Effector memory CD8-positive, alpha-beta T cell (primary cell): ENCODE results near the gene ASCL2.
"Not testable (repeated sequence)": the region's sequence is repeated elsewhere in the genome, so short reads cannot be mapped to it uniquely, and the experiment has no call there.

Experiments used
- ATAC-seq: fragments of 150-1000 bp; cut with Tn5 transposase; replicated peaks from 2 replicates; pipeline ENCODE4 v1.10.0; 2021; ENCODE audit warnings: mild to moderate bottlenecking, moderate library complexity
- DNase-seq, 3 experiments: peaks; one replicate each; pipeline ENCODE4 v3.0.0; 2021
- H3K27ac Mint-ChIP-seq, 2 donors: one replicate each; pipeline ENCODE4 v1.8.0; 2022; ENCODE audit warnings: mild to moderate bottlenecking in 2 of 2, mixed read lengths in 2 of 2, moderate library complexity in 2 of 2
- H3K27me3 Mint-ChIP-seq, 2 donors: one replicate each; pipeline ENCODE4 v1.8.0; 2022; ENCODE audit warnings: mixed read lengths in 2 of 2
- H3K36me3 Mint-ChIP-seq: one replicate; pipeline ENCODE4 v1.8.0; 2022; ENCODE audit warnings: mild to moderate bottlenecking, moderate library complexity, mixed read lengths; ENCODE audit not compliant: insufficient read depth
- H3K4me1 Mint-ChIP-seq, 2 donors: one replicate each; pipeline ENCODE4 v1.8.0; 2022; ENCODE audit warnings: low read depth in 2 of 2, mixed read lengths in 2 of 2
- H3K4me3 Mint-ChIP-seq, 2 donors: one replicate each; pipeline ENCODE4 v1.8.0; 2022; ENCODE audit warnings: mild to moderate bottlenecking in 2 of 2, mixed read lengths in 2 of 2, moderate library complexity in 2 of 2
- H3K9me3 Mint-ChIP-seq, 2 donors: one replicate each; pipeline ENCODE4 v1.8.0; 2022; ENCODE audit warnings: mixed read lengths in 2 of 2

Gene ASCL2

DNA sequence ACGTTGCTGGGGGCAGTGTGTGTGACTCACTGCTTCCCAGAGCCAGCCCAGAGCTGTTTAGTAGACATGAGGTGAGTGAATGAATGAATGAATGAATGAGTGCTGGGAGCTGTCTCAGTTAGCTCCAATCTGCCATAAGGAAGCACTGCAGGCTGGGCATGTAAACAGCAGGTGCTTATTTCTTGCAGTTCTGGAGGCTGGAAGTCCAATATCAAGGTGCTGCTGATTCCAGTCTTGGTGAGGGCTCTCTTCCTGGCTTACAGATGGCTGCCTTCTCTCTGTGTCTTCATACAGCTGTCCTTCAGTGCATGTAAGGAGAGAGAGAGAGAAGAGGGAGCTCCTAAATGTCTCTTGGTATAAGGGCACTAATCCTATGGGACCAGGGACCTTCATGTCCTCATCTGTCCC, 27.2 kb upstream of the ASCL2 start:
- H3K27me3 Mint-ChIP-seq: no peaks in the 10 kb centered on the region
- peak overlapping the region; percentile 85 to 88 for H3K27ac Mint-ChIP-seq
- H3K36me3 Mint-ChIP-seq: peaks cover 13% of the 10 kb centered on the region
- no peak for DNase-seq
- H3K4me3 Mint-ChIP-seq: peak overlapping the region in 1 of 2 donors; percentile 14
- no peaks in the 10 kb centered on the region for H3K9me3 Mint-ChIP-seq
- peaks cover 46 to 55% of the 10 kb centered on the region in 2 donors for H3K4me1 Mint-ChIP-seq
- ATAC-seq: no peak

DNA sequence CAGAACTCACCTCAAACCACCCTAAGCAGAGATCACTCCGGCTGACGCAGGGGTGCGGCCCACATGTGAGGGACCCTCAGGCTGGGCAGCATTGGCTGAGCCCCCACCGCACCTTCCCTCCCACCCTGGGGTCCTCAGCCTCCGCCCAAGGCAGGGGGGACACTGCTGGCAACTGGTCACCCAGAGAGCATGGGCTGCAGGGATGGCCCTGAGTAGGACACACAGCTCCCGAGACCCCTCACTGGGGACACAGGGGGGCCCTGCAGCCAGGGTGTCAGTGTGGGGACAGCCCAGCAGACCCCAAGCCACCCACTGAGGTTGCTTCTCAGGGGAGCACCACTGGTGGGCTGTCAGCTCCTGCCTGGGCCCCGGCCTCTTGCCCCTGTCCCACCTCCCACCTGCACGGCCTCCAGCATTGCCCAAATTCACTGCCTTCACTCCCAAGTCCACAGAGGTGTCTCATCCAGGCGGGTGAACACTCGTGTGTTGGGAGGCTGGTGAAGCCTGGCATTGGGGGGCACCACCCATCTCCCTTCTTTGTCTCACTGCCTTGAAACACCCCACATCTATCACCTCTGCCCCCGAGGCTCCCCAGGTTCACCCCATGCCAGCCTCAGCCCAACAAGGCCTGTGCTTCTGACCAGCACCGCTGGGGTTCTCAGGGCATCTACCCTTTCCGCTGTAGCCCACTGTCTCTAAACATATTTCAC, 26.7 kb upstream of the ASCL2 start:
- no peaks in the 10 kb centered on the region for H3K9me3 Mint-ChIP-seq
- peak overlapping the region; percentile 85 to 88 for H3K27ac Mint-ChIP-seq
- H3K4me1 Mint-ChIP-seq: peaks cover 47 to 54% of the 10 kb centered on the region in 2 donors
- H3K36me3 Mint-ChIP-seq: peaks cover 13% of the 10 kb centered on the region
- peak overlapping the region; percentile 14 to 28 for H3K4me3 Mint-ChIP-seq
- DNase-seq (no peak), ATAC-seq (no peak)
- no peaks in the 10 kb centered on the region for H3K27me3 Mint-ChIP-seq

DNA sequence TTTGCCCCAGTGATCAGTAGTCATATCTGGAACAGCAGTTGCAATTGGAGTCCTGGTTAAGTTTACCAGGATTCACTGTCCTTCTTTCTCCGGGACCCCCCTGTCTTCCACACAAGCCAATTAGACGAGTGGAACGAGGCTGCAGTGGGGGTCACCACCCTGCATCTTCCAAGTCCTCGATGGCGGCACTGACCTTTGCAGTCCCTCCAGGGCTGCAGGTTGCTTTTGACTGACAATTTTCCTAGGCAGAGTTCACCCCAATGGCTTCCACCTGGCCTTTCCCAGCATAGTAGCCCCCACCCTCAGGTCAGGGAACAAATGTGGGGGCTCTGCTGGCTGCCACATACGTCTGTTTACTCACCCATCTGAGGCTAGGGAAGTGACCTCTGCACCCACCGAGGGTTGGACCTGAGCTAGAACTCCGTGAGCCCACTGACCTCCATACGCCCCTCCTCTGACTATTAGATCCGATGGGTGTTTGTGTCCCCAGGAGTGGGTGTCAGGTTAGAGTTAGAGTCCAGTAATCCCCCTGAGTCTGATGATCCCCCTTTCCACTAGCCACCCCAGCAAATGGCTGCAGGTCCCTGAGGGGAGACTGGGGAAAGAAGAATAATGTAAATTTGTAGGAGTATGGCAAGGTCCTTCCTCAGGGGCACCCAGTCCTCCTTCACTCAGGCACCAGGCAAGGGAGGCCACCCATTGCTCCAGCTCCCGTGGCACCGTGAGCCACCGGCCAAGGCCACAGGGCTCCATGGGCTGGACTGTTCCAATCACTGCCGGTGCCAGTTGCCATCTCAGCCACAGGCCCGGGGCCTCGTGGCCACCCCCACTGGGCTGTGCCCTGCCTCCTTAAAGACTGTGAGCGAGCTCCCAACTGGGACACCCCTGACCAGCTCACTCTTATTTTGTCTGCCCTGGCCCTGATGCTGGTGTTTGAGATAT, 25.9 kb upstream of the ASCL2 start:
- H3K4me3 Mint-ChIP-seq: no peak overlapping the region
- no peaks in the 10 kb centered on the region for H3K9me3 Mint-ChIP-seq
- H3K27ac Mint-ChIP-seq: peak overlapping the region in 1 of 2 donors; percentile 26
- DNase-seq (no peak), ATAC-seq (no peak)
- no peaks in the 10 kb centered on the region for H3K27me3 Mint-ChIP-seq
- peaks cover 42 to 49% of the 10 kb centered on the region in 2 donors for H3K4me1 Mint-ChIP-seq
- peaks cover 9% of the 10 kb centered on the region for H3K36me3 Mint-ChIP-seq

DNA sequence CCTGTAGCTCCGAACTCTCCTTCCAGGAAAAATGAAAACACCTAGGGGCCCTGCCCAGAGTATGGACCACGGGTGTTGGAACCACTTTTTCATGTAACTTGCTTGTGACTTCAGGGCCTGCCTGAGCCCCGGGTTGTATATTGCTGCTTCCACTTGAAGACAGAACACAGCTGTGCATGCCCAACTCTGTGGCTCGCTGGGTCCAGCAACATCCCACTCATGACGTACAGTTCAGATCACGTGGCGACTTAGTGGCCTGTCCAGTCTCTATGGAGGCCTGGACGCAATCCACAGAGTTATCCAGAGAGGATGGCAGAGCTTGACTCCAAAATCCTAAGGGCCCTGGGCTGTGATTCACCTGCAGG, 24.5 kb upstream of the ASCL2 start:
- Mint-ChIP-seq H3K27me3 (no peaks in the 10 kb centered on the region), H3K27ac (peak overlapping the region in 1 of 2 donors; percentile 57), H3K4me1 (peaks cover 44 to 51% of the 10 kb centered on the region in 2 donors), H3K9me3 (no peaks in the 10 kb centered on the region), H3K36me3 (peaks cover 2% of the 10 kb centered on the region), H3K4me3 (no peak overlapping the region)
- no peak for ATAC-seq
- DNase-seq: no peak

DNA sequence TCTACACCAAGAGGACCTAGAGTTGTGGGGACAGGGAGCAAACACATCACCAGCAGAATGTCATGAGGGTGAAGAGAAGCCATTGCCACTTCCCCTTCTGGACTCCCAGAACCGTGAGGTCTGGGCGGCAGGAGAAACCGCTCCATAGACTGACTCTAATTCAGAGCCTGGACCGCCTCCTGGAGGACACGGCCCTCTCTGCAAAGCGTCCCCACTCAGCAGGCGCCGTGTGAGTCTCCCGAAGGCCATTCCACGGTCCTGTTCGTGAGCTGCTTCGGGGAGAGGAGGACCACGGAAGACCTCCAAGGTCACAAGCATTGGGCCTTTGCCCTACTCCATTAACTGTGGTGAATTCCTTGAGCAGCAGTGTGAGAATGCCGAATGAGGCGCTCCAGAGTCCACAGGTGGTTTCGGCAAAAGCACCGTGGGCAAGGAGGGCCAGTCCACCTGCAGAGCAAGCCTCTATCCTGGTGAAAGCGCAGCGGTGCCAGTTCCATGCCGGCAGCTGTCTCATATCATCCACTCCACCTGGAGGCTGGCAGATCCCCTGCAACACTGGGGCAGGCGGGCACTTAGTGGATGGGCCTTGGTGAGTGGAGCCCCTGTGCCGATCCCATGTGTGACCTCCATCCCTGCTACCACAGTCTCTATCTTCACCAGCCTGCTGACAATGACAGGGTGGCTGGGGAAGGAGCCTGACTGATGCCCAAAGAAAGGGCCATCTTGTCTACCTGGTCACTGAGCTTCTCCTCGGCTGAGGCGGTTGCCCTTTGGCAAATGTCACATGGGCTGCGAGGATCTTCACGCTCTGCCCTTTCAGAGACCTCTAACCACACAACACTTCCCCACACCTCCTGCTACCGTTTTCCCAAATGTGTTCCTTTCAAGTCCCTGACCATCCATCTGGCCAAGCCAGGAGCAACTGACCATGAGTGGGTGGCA, 23.9 kb upstream of the ASCL2 start:
- ATAC-seq: peak; percentile 7
- Mint-ChIP-seq H3K4me3 (no peak overlapping the region), H3K9me3 (no peaks in the 10 kb centered on the region), H3K36me3 (peaks cover 2% of the 10 kb centered on the region), H3K27ac (peak overlapping the region; percentile 33 to 57), H3K27me3 (no peaks in the 10 kb centered on the region), H3K4me1 (peaks cover 44 to 52% of the 10 kb centered on the region in 2 donors)
- DNase-seq: no peak

DNA sequence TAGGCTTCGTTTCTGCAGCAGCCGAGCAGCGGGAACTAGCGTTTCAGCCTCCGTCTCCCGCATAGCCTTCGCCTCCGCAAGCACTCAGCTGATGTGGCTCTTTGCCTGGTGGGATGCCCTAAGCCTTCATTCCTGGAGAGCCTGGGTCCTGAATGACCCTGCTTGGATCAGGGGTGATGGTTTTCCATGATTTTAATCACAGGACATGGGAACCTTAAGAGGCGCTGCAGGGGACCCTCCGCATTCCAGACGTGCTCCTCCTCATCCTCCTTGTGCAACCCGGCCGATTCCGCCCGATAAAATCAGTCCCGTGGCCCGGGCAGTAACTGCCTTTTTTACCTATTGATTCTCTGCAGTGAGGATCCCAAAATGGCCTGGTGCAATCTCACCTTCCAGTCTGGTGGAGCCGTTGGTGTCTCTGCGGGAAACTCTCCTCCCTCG, 23.2 kb upstream of the ASCL2 start:
- Mint-ChIP-seq H3K36me3 (peaks cover 2% of the 10 kb centered on the region), H3K27me3 (no peaks in the 10 kb centered on the region), H3K9me3 (no peaks in the 10 kb centered on the region), H3K4me1 (peaks cover 43 to 50% of the 10 kb centered on the region in 2 donors), H3K4me3 (no peak overlapping the region), H3K27ac (peak overlapping the region; percentile 33 to 55)
- ATAC-seq (no peak), DNase-seq (no peak)

DNA sequence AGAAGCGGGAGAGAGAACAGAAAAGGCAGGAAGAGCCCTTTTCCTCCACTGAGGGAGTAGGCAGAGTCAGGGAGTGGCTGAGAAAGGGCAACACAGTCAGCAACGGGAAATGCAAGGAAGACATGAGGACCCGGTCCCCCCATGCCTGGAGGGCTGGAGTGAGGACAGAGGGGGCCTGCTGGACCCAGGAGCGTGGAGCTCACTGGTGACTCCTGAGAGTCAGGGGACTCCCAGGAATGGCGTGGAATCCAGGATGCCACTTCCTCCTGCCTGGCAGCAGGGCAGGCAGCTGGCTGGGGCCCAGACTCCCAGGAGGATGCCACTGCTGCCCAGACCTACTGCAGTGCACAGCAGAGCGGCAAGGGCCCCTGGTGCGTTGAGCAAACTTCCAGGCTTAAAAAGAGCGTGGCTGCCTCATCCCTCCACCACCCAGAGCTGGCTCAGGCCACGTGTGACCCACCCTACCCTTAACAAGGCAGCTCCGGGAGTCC, 20.0 kb upstream of the ASCL2 start:
- H3K4me3 Mint-ChIP-seq: no peak overlapping the region
- H3K36me3 Mint-ChIP-seq: peaks cover 2% of the 10 kb centered on the region
- no peak for ATAC-seq
- DNase-seq: no peak
- no peaks in the 10 kb centered on the region for H3K27me3 Mint-ChIP-seq
- no peaks in the 10 kb centered on the region for H3K9me3 Mint-ChIP-seq
- peak overlapping the region in 1 of 2 donors; percentile 66 for H3K27ac Mint-ChIP-seq
- H3K4me1 Mint-ChIP-seq: peaks cover 34 to 41% of the 10 kb centered on the region in 2 donors

DNA sequence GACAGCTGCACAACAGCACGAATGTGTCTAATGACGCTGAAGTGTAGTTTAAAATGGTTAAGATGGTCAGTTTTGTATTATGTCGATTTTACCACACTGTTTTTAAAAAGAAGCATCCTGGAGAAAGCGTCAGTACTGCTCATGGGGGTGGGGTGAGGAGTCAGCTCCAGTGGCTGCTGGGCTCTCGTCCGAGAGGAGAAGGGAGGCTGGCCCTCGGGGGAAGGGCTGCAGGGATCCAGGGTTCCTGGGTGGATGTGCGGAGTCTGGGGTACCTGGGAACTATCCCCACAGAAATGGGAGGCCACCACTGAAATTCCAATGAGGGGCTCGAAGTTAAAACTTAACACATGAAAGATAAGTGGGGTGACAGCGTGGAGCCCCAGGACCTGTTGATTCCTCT, 19.5 kb upstream of the ASCL2 start:
- peaks cover 32 to 39% of the 10 kb centered on the region in 2 donors for H3K4me1 Mint-ChIP-seq
- no peak overlapping the region for H3K4me3 Mint-ChIP-seq
- peak overlapping the region in 1 of 2 donors; percentile 66 for H3K27ac Mint-ChIP-seq
- H3K9me3 Mint-ChIP-seq: no peaks in the 10 kb centered on the region
- ATAC-seq (no peak), DNase-seq (no peak)
- no peaks in the 10 kb centered on the region for H3K27me3 Mint-ChIP-seq
- peaks cover 2% of the 10 kb centered on the region for H3K36me3 Mint-ChIP-seq

DNA sequence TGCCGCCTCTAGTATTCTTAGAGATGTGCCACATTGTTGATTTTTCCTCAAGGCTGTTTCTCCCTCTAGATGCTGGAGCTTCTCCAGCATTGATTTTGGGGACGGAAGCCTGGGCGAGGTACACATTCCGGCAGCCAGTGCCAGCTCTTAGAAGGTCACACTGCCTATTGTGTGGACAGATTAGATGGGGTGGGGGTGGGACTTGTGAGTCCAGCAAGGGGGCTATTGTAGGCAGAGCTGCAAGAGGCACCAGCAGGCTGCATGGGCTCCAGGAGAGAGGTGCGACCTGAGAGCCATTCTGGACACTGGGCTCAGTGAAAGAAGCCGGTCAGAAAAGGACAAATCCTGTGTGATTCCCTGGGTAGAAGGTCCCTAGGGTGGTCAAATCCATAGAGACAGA, 19.0 kb upstream of the ASCL2 start:
- H3K36me3 Mint-ChIP-seq: no peaks in the 10 kb centered on the region
- DNase-seq: no peak
- H3K27ac Mint-ChIP-seq: no peak overlapping the region
- H3K4me3 Mint-ChIP-seq: no peak overlapping the region
- ATAC-seq: no peak
- H3K9me3 Mint-ChIP-seq: no peaks in the 10 kb centered on the region
- H3K4me1 Mint-ChIP-seq: peaks cover 27 to 33% of the 10 kb centered on the region in 2 donors
- no peaks in the 10 kb centered on the region for H3K27me3 Mint-ChIP-seq

DNA sequence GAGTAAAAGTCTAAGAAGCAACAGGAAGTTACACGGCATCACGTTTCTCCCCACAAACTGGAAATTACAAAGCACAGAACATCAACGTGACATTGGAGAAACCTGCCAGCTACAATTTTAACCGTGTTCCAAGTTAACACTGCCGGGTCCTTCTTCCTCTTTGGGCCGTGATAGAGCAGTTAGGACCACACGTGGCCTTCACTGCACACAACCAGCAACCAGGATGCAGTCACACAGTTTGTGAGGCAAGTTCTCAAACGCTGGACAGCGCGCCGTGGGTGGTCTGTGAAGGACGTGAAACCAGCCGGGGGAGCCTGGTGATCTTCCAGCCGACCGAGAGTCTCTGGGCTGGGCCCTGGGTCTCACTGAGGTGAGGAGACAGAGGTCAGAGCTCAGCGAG, 16.7 kb upstream of the ASCL2 start:
- H3K9me3 Mint-ChIP-seq: peaks cover 0 to 2% of the 10 kb centered on the region in 2 donors
- DNase-seq: no peak
- ATAC-seq: no peak
- no peaks in the 10 kb centered on the region for H3K36me3 Mint-ChIP-seq
- H3K27me3 Mint-ChIP-seq: no peaks in the 10 kb centered on the region
- H3K27ac Mint-ChIP-seq: peak overlapping the region in 1 of 2 donors; percentile 83
- peaks cover 23% of the 10 kb centered on the region in 2 donors for H3K4me1 Mint-ChIP-seq
- no peak overlapping the region for H3K4me3 Mint-ChIP-seq

DNA sequence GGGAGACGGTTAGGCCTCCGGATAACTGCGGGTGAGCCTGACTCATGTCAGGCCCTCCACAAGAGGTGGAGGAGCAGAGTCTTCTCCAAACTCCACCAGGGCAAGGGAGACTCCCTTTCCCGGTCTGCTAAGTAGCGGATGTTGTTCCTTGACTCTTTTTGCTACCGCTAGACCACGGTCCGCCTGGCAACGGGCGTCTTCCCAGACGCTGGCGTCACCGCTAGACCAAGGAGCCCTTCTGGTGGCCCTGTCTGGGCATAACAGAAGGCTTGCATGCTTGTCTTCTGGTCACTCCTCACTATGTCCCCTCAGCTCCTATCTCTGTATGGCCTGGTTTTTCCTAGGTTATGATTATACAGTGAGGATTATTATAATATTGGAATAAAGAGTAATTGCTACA, 16.0 kb upstream of the ASCL2 start:
- not testable (repeated sequence) for H3K4me3 Mint-ChIP-seq, H3K27ac Mint-ChIP-seq, H3K9me3 Mint-ChIP-seq, H3K27me3 Mint-ChIP-seq, H3K36me3 Mint-ChIP-seq, DNase-seq, ATAC-seq
- peaks cover 23% of the 10 kb centered on the region in 2 donors for H3K4me1 Mint-ChIP-seq

DNA sequence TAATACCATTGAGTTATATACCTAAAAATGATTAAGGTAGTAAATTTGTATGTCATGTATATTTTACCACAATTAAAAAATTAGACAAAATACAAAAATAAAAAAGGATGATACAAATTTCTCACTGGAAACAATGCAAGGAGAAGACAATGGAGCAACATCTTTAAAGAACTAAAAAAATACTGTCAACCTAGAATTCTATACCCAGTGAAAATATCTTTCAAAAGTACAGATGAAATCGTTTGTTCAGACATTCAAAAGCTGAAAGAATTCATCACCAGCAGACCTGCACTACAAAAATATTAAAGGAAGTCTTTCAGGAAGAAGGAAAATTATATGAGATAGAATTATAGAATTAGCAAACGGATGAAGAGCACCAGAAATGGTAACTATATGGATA, 9.8 kb upstream of the ASCL2 start:
- no peak overlapping the region for H3K4me3 Mint-ChIP-seq

More for the DNA sequence above, 9.8 kb upstream of the ASCL2 start:
- Mint-ChIP-seq H3K27me3 (peaks cover 9 to 15% of the 10 kb centered on the region in 2 donors), H3K4me1 (peaks cover 0 to 6% of the 10 kb centered on the region in 2 donors), H3K36me3 (no peaks in the 10 kb centered on the region), H3K9me3 (peaks cover 0 to 2% of the 10 kb centered on the region in 2 donors), H3K27ac (no peak overlapping the region)
- DNase-seq (no peak), ATAC-seq (no peak)
